Astrocyte of the spinal cord (primary cell): Measurements from ENCODE around the gene CPT1B.
"Not testable (repeated sequence)": the region's sequence is repeated elsewhere in the genome, so short reads cannot be mapped to it uniquely, and the experiment has no call there.

Experiments
- DNase-seq: peaks from one replicate; pipeline ENCODE4 v3.0.0; 2011; ENCODE audit warnings: low read depth, low spot score
- H3K4me3 ChIP-seq: 2 replicates; pipeline ENCODE4 v1.5.1; 2011; ENCODE audit warnings: low read depth, mild to moderate bottlenecking, low read length, moderate library complexity
- in situ Hi-C: cut with HindIII; loops from 2 replicates; pipeline ENCODE4 v1.10.0; 2017; ENCODE audit warnings: low sequenced_read_pairs
- TF ChIP-seq, protein P1 (sequence below): IDR thresholded peaks from 2 replicates; pipeline ENCODE4 v1.5.1; 2012; ENCODE audit warnings: low read depth, mild to moderate bottlenecking, low read length, inconsistent platforms

CPT1B gene

GRCh38 chr22:50546326-50547262 is 31.6 kb downstream of the CPT1B start:
- TF ChIP-seq, protein P1, sequence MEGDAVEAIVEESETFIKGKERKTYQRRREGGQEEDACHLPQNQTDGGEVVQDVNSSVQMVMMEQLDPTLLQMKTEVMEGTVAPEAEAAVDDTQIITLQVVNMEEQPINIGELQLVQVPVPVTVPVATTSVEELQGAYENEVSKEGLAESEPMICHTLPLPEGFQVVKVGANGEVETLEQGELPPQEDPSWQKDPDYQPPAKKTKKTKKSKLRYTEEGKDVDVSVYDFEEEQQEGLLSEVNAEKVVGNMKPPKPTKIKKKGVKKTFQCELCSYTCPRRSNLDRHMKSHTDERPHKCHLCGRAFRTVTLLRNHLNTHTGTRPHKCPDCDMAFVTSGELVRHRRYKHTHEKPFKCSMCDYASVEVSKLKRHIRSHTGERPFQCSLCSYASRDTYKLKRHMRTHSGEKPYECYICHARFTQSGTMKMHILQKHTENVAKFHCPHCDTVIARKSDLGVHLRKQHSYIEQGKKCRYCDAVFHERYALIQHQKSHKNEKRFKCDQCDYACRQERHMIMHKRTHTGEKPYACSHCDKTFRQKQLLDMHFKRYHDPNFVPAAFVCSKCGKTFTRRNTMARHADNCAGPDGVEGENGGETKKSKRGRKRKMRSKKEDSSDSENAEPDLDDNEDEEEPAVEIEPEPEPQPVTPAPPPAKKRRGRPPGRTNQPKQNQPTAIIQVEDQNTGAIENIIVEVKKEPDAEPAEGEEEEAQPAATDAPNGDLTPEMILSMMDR: no peak
- DNase-seq: no peak
- no peak overlapping the region for H3K4me3 ChIP-seq
- in situ Hi-C loops: no loop called here

DNA sequence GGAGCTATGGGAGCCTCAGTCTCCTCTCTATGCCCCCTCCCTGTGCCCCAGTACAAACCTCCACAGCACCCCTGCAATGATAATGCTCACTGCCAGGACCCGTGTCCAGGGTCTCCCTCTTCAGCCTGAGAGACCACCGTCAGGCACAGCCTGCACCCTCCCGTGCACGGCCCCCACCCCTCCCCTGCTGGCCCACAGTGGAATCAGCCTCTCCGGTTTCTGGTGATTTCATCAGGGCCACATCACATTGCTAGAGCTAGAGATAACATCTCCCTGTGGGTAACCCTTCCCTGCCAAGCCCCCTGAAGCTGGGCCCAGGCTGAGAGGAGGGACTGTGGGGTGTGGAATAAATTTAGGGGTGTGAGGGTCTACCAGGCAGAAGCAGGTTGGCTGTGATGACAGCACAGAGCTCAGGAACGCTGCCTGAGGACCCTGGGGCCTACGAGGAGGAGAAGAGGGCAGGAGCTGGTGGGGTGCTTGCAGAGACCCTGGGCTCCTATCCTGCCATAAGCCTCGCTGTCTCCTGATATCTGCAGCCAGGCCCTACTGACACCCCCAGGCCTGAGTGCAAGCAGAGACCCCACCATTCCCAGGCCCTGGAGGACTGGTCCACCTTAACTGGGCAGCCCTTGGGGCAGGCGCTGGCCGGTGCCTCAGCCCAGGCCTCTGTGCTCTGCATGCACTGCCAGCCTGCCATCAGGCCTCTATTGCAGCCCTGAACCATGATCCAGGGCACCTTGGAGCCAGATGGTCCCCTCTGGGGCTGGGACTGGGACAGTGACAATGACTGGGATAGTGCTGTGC is 32.5 kb downstream of the CPT1B start, which contains the start of gene KLHDC7B:
KLHDC7B (plus strand) TSS at position 378 of the 804 bp plus-strand sequence; CDS start at position 723, 345 bp downstream.
- in situ Hi-C loops: no loop called here
- DNase-seq: no peak
- H3K4me3 ChIP-seq: no peak within 1 kb of the TSS
- TF ChIP-seq, protein P1: peak; percentile 11

GRCh38 chr22:50544746-50545253 is 33.4 kb downstream of the CPT1B start:
- TF ChIP-seq, protein P1: no peak
- no peak for DNase-seq
- in situ Hi-C loops: no loop called here
- H3K4me3 ChIP-seq: no peak overlapping the region

GRCh38 chr22:50544078-50544745 is 34.0 kb downstream of the CPT1B start:
- TF ChIP-seq, protein P1: peak; percentile 66
- peak overlapping the region; percentile 13 for H3K4me3 ChIP-seq
- in situ Hi-C loops: no loop called here
- peak; percentile 39 for DNase-seq

DNA sequence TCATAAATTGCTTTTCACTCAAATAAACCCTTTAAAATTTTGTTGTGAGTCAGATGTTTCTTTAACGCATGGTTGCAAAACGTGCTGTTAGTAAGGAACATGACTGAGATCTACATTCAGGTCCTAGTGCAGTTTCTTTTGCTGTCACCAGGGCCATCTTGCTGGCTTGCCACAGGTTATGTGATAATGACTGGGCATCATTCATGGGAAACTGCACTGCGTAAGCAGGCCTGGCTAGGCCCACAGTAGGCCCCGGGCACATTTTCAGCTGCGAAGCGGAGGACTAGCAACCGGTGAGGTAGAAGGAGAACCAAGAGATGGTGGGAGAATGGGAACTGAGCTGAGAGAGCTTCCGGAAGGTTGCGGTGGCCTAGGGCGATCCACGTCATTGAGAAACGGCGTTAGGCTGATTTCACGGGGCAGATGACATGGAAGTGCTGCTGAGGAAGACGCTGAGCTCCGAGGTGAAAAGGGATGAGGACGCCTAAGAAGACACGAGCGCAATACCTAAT is 35.8 kb downstream of the CPT1B start:
- TF ChIP-seq, protein P1: no peak
- DNase-seq: no peak
- no peak overlapping the region for H3K4me3 ChIP-seq
- in situ Hi-C loops: no loop called here

DNA sequence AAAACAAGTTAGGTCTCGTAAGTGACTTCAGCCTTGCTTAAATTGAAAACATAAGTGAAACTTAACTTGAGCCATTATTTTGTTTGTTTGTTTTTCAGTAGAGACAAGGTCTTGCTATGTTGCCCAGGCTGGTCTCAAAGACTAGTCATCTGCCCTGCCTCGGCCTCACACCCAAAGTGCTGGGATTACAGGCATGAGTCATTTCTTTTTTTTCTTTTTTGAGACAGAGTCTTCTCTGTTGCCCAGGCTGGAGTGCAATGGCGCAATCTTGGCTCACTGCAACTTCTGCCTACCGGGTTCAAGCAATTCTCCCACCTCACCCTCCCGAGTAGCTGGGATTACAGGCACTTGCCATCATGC is 36.6 kb downstream of the CPT1B start:
- H3K4me3 ChIP-seq, in situ Hi-C loops: not testable (repeated sequence)
- DNase-seq: peak; percentile 64
